ENCODE data around the gene DDTL. TPM values are rescaled to one million over a fixed set of nuclear protein-coding genes. Genes with fewer than 3 reads are reported as not detected.

The DDTL gene
- total RNA-seq, 1 donor from 2014 or later, result not detected

DNA sequence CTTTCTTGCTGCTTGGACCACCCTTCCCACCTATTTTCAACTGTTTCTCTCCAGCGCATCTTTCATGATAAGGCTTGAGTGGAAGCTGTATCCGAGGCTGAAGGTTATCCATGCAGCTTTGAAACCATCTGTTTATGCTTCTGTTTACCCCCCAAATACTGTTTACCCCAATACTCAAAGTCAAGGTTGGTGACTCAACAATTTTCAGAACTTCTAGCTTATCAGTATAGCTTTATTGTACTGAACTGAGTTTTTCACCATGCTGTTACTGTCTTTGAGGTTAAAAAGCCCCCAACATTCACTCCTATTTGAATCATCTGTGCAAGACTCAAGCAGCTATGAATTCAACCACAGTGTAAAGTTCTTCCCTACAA is 43.3 kb downstream of the DDTL start:
- DNase-seq (ENCODE audit: low read depth), result no peak
- H3K4me3 ChIP-seq (ENCODE audit: low read depth, low read length), result no peak overlapping the region
- TF ChIP-seq, protein P1, sequence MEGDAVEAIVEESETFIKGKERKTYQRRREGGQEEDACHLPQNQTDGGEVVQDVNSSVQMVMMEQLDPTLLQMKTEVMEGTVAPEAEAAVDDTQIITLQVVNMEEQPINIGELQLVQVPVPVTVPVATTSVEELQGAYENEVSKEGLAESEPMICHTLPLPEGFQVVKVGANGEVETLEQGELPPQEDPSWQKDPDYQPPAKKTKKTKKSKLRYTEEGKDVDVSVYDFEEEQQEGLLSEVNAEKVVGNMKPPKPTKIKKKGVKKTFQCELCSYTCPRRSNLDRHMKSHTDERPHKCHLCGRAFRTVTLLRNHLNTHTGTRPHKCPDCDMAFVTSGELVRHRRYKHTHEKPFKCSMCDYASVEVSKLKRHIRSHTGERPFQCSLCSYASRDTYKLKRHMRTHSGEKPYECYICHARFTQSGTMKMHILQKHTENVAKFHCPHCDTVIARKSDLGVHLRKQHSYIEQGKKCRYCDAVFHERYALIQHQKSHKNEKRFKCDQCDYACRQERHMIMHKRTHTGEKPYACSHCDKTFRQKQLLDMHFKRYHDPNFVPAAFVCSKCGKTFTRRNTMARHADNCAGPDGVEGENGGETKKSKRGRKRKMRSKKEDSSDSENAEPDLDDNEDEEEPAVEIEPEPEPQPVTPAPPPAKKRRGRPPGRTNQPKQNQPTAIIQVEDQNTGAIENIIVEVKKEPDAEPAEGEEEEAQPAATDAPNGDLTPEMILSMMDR (conservative IDR thresholded peaks at IDR 0.05; ENCODE audit: low read depth, low read length), result no peak

DNA sequence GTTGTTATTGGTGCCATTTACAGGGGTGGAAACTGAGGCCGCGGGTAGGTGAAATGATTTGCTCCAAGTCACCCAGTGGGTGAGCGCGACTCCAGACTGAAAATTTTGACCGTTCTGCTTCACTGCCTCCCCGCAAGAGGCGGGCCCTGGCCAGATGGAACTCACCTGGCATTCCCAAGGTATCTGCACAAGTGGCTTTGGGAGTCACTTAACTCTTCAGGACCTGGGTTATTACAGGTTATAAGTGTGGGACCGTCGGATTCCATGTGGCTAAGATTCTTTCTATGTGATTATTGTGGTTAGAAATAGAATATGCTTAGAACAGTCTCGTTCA is 45.0 kb downstream of the DDTL start:
- peak overlapping the region; percentile 78 for H3K4me3 ChIP-seq (ENCODE audit: low read depth, low read length)
- no peak for DNase-seq (ENCODE audit: low read depth)
- TF ChIP-seq, protein P1 (conservative IDR thresholded peaks at IDR 0.05; ENCODE audit: low read depth, low read length), result no peak

DNA sequence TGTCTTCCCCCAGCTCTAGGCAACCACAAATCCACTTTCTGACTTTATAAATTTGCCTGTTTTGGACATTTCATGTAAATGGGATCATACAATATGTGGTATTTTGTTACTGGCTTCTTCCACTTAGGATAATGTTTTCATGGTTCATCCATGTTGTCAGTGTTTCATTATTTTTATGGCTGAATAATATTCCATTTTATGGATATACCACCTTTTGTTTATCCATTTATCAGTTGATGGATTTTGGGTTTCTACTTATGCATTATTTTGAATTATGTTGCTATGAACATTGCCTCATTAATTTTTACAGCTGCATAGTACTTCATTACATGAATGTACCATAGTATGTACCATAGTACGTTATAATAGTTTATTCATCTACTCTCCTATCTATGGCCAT is 49.5 kb downstream of the DDTL start:
- TF ChIP-seq, protein P1 (conservative IDR thresholded peaks at IDR 0.05; ENCODE audit: low read depth, low read length), result no peak
- DNase-seq (ENCODE audit: low read depth), result no peak

DNA sequence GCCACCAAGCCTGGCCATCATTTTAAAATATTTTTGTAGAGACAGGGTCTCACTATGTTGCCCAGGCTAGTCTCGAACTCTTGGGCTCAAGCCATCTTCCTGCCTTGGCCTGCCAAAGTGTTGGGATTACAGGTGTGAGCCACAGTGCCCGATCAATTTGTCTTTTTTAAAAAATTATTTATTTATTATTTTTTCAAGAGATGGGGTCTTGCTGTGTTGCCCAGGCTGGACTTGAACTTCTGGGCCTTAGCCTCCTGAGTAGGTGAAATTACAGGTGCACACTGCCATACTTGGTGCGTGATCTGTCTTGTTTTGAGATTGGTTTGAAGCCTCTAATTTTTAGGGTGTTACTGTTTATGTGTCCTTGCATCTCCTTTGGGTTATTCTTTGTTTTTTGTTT is 54.6 kb downstream of the DDTL start:
- H3K4me3 ChIP-seq (ENCODE audit: low read depth, low read length), result no peak overlapping the region
- TF ChIP-seq, protein P1 (conservative IDR thresholded peaks at IDR 0.05; ENCODE audit: low read depth, low read length), result no peak
- no peak for DNase-seq (ENCODE audit: low read depth)

More for the DNA sequence above, 49.5 kb downstream of the DDTL start:
- no peak overlapping the region for H3K4me3 ChIP-seq (ENCODE audit: low read depth, low read length)

Other genes starting within 250 kb of the DDTL start
- 2.2 and 2.5 TPM in 2 replicates for gene ZNF70, start 215.8 kb upstream of the DDTL start, total RNA-seq
- gene VPREB3, start 212.5 kb upstream of the DDTL start, total RNA-seq, result not detected in 2 replicates
- 0.36 and 2.1 TPM in 2 replicates for gene C22orf15, start 203.9 kb upstream of the DDTL start, total RNA-seq
- 5.7 and 37.1 TPM in 2 replicates for gene CHCHD10, start 198.9 kb upstream of the DDTL start, total RNA-seq
- gene MMP11, start 194.0 kb upstream of the DDTL start, total RNA-seq, result 11.4 and 22.3 TPM in 2 replicates
- gene SMARCB1, start 179.9 kb upstream of the DDTL start, total RNA-seq, result 150 and 173 TPM in 2 replicates
- gene DERL3, start 127.9 kb upstream of the DDTL start, total RNA-seq, result 0.12 and 2.3 TPM in 2 replicates
- 13.1 and 14.3 TPM in 2 replicates for gene SLC2A11, start 109.0 kb upstream of the DDTL start, total RNA-seq
- 901 and 1,073 TPM in 2 replicates for gene MIF, start 72.5 kb upstream of the DDTL start, total RNA-seq
- 2.1 and 8.6 TPM in 2 replicates for gene GSTT2B, start 5.7 kb upstream of the DDTL start, total RNA-seq
- 138 and 163 TPM in 2 replicates for gene DDT, start 7.6 kb downstream of the DDTL start, total RNA-seq
- 1.6 TPM in 1 of 2 replicates, not detected in the other for gene GSTT2, start 13.2 kb downstream of the DDTL start, total RNA-seq
- not detected in 2 replicates for gene GSTT4, start 38.6 kb downstream of the DDTL start, total RNA-seq
- 21.8 and 34.0 TPM in 2 replicates for gene CABIN1, start 44.4 kb downstream of the DDTL start, total RNA-seq
- gene SUSD2, start 214.6 kb downstream of the DDTL start, total RNA-seq, result 0.06 and 0.07 TPM in 2 replicates

All from epithelial cell of proximal tubule (primary cell).